Measurements from ENCODE around the gene OR6Q1.

DNA sequence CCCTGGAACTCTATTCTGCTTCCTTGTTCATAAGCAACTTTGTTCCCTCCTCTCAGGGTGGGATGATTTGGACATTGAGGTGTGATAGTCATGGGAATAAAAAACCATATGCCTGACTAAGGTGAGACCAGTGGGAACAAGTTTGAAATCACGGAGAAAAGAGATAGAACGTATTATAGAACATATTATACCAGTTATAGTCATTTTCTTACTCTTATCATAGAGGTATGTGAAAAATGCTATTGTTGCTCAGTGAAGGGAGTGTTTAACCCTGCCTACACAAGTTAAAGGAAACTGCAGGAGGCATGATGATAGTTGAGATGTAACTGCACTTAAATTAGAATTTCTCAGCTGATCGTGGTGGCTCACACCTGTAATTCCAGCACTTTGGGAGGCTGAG is 15.5 kb downstream of the OR6Q1 start:
- no peak for TF ChIP-seq CTCF (IDR thresholded peaks at IDR 0.05)
- no peak for TF ChIP-seq POLR2AphosphoS5 (IDR thresholded peaks at IDR 0.05; ENCODE audit: low read depth, low read length)
- TF ChIP-seq, protein P1, sequence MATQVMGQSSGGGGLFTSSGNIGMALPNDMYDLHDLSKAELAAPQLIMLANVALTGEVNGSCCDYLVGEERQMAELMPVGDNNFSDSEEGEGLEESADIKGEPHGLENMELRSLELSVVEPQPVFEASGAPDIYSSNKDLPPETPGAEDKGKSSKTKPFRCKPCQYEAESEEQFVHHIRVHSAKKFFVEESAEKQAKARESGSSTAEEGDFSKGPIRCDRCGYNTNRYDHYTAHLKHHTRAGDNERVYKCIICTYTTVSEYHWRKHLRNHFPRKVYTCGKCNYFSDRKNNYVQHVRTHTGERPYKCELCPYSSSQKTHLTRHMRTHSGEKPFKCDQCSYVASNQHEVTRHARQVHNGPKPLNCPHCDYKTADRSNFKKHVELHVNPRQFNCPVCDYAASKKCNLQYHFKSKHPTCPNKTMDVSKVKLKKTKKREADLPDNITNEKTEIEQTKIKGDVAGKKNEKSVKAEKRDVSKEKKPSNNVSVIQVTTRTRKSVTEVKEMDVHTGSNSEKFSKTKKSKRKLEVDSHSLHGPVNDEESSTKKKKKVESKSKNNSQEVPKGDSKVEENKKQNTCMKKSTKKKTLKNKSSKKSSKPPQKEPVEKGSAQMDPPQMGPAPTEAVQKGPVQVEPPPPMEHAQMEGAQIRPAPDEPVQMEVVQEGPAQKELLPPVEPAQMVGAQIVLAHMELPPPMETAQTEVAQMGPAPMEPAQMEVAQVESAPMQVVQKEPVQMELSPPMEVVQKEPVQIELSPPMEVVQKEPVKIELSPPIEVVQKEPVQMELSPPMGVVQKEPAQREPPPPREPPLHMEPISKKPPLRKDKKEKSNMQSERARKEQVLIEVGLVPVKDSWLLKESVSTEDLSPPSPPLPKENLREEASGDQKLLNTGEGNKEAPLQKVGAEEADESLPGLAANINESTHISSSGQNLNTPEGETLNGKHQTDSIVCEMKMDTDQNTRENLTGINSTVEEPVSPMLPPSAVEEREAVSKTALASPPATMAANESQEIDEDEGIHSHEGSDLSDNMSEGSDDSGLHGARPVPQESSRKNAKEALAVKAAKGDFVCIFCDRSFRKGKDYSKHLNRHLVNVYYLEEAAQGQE (IDR thresholded peaks at IDR 0.05; ENCODE audit: insufficient read depth in 1 of 2, low read depth in 2 of 2, low read length in 1 of 2) = no peak

All from Panc1 (cell line).